Coronary artery (tissue), 2 donors: Measurements from ENCODE around the gene CSHL1.
"Not testable (repeated sequence)": the region's sequence is repeated elsewhere in the genome, so short reads cannot be mapped to it uniquely, and the experiment has no call there.

Source experiments
- DNase-seq: peaks from one replicate; pipeline ENCODE4 v3.0.0-alpha.2; 2017; ENCODE audit warnings: low spot score
- H3K27ac ChIP-seq, 2 donors: fragments of 200-600 bp; sonication (generic); one replicate each; pipeline ENCODE4 v1.5.1; 2016 to 2019
- H3K4me3 ChIP-seq: fragments of 200-600 bp; sonication (generic); 2 replicates; pipeline ENCODE4 v1.5.1; 2016; ENCODE audit warnings: mild to moderate bottlenecking, moderate library complexity
- TF ChIP-seq, protein P1 (sequence below): fragments of 200-600 bp; sonication (generic); IDR thresholded peaks from one replicate; pipeline ENCODE4 v1.5.1; 2019; ENCODE audit warnings: antibody characterized with exemption

Gene CSHL1

DNA sequence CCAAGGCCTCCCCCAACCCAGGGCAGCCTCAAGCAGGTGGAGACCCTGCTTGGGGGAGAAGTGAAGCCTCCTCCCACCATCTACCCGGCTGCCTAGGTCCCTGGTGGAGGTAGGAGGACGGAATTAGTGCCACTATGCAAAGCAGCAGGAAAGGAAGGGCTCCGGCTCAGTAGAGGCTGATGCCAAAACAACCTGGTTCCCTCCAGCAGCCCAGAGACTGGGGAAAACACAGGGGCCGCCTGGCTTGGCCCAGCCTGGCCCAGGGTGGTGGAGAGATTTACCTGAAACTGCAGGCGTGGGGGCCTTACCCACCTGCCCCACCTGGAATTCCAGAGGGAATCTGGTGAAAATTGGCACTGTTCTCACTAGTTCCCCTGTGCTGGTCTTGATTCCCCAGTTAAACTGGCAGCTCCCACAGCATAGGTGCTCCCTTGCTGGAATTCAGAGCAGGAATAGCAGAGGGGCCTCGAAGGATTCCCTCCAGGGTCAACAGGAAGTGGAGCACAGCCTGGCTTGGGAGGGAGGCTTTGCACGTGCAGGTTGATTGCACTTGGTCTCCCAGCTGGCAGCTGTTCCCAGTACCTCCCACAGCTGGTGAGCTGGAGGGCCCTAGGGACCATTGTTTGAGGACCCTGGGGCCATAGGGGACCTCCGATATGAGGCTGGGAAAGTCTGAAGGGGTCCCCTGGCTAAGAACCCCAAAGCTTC lies 16.6 kb upstream of the CSHL1 start:
- no peak for DNase-seq
- Histone ChIP-seq H3K4me3 (no peak overlapping the region), H3K27ac (no peak overlapping the region)
- TF ChIP-seq, protein P1, sequence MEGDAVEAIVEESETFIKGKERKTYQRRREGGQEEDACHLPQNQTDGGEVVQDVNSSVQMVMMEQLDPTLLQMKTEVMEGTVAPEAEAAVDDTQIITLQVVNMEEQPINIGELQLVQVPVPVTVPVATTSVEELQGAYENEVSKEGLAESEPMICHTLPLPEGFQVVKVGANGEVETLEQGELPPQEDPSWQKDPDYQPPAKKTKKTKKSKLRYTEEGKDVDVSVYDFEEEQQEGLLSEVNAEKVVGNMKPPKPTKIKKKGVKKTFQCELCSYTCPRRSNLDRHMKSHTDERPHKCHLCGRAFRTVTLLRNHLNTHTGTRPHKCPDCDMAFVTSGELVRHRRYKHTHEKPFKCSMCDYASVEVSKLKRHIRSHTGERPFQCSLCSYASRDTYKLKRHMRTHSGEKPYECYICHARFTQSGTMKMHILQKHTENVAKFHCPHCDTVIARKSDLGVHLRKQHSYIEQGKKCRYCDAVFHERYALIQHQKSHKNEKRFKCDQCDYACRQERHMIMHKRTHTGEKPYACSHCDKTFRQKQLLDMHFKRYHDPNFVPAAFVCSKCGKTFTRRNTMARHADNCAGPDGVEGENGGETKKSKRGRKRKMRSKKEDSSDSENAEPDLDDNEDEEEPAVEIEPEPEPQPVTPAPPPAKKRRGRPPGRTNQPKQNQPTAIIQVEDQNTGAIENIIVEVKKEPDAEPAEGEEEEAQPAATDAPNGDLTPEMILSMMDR = no peak

DNA sequence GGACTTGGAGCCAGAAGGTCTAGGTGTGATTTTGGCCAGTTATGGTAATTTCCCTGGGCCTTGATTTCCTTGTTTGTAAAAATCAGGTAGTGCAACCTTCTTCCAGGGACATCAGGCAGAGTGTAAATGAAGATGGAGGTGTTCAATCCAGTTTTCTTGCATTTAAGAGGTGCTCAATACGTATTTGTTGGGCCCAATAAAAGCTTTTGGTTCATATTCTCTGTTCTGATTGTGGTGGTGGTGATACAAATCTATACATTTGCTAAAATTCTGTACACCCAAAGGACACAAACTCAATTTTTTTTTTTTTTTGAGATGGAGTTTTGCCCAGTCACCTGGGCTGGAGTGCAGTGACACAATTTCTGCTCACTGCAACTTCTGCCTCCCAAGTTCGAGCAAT lies 15.1 kb upstream of the CSHL1 start:
- Histone ChIP-seq H3K4me3 (no peak overlapping the region), H3K27ac (no peak overlapping the region)
- no peak for DNase-seq
- TF ChIP-seq, protein P1 = no peak

DNA sequence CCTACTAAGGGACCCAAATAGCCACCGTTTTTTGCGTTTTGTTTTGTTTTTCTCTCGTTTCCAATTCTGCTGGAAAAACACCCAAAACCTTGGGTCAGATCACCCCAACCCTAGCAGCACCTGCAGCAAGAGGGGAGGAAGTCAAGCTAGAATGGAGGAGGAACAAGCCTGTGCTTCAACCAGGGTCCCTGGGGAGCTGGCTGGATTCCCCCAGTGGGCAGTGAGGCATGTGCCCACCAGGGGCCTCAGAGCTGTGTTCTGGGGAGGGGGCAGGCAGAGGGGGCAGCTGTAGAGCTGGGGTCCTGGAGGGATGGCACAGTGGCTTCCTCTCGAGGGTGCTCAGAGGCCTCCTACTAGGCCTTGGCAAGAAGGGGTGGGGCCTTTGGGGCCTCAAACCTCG lies 14.6 kb upstream of the CSHL1 start:
- no peak for DNase-seq
- TF ChIP-seq, protein P1 = no peak
- Histone ChIP-seq H3K27ac (no peak overlapping the region), H3K4me3 (no peak overlapping the region)

DNA sequence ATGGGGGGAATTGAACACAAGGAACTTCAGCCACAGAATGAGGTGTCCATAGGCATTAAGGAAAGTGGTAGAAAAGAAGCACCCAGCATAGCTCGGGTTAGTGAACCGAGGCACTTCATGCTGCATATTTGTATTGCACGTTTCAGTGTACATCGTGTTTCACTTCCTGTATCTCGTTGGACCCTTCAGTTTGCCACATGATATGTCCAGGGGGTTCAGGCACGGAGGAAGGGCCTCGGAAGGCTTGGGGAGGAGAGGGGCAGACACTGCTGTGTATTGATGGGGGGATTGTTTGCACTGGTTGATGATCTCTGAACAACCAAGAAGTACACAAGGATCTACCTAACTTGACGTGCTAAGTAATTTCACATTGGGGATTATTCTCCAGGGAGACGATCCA lies 11.3 kb upstream of the CSHL1 start:
- H3K27ac ChIP-seq, DNase-seq, H3K4me3 ChIP-seq: not testable (repeated sequence)

DNA sequence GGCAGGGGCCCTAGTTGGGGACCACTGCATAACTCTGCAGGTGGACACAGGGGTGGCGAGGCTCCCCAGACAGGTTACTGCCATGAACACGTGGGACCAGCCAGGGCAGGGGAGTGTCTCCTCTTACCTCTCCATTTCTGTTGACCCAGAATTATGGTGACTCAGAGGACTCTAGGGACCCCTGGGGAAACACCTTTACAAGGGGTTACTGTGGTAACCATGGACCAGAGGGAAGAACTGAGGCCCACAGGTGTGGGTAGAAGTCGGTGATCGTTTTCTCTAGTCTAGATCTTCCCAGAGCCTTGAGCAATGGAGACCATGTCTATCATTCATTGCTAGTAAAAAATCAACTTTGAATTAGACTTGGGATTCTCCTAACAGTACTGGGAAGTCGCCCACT lies 9.7 kb upstream of the CSHL1 start:
- DNase-seq, H3K27ac ChIP-seq, H3K4me3 ChIP-seq: not testable (repeated sequence)

DNA sequence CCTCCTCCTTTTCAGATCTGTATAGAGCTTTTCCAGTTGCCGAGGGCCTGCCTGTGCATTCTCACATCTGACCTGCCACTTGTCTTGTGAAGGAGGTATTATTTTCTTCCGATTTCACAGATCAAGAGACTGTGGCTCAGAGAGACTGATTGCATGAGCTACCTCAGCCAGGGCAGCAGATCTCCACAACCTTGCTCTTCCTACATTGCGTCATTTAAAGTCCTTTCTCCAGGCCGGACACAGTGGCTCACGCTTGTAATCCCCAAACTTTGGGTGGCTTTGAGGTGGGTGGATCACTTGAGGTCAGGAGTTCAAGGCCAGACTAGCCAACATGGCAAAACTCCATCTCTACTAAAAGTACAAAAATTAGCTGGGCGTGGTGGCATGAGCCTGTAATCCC lies 9.0 kb upstream of the CSHL1 start:
- H3K4me3 ChIP-seq, DNase-seq, H3K27ac ChIP-seq: not testable (repeated sequence)

DNA sequence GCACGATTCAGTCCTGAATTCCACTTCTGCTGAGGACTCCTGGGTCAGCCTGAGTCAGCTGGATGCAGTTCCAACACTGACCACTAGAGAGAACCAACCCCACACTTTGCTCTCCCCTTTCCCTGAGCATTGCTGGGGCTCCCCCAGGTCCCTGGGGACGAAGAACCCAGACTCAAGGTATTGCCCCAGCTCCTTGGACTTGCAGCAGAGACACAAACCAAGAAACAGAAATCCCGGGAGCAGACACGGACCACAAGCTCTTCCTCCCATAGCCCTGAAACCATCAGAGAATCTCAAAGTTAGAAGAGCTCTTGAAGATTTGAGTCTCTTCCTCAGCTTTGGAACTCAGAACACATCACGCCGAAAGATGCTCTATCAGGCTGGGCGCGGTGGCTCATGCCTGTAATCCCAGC lies 8.3 kb upstream of the CSHL1 start:
- TF ChIP-seq, protein P1 = peak; percentile 91
- DNase-seq = no peak
- Histone ChIP-seq H3K4me3 (no peak overlapping the region), H3K27ac (no peak overlapping the region)

DNA sequence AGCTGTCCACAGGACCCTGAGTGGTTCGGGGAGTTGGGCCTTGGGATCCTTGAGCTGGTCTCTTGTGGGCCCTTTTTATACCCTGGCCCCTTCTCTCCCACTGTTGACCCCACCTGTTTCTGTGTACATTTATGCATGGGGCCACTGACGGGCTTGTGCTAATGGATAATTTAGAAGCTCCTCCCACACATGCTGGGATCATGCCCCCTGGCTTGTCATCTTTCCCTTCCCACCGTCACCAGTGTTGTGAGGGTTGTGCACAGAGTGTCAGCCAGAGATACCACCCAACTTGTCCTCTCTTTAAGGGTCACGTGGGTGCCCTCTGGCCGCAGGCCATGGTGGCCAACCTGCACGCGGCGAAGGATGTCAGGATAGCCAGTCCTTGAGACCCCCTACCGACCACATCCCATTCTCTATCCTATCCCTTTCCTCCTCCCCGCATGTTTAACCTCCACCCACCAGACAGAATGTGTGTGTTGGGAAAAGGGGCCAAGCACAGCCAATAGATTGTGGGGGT lies 7.8 kb upstream of the CSHL1 start, which contains the start of gene GH1:
GH1 (minus strand) TSS at position 51 of the 517 bp plus-strand sequence. CDS start 63 bp downstream, outside the sequence.
- not testable (repeated sequence) for H3K4me3 ChIP-seq, H3K27ac ChIP-seq, DNase-seq

DNA sequence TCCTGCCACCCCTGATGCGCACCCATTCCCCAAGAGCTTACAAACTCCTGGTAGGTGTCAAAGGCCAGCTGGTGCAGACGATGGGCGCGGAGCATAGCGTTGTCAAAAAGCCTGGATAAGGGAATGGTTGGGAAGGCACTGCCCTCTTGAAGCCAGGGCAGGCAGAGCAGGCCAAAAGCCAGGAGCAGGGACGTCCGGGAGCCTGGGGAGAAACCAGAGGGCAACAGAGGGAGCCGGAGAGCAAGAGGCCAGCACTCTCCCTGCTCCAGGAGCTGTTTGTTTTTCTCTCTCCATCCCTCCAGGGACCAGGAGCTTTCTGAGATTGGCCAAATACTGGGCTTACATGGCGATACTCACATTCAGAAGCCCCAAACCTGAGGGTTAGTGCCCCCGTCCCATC lies 7.2 kb upstream of the CSHL1 start:
- Histone ChIP-seq H3K27ac (no peak overlapping the region), H3K4me3 (no peak overlapping the region)
- TF ChIP-seq, protein P1 = no peak
- no peak for DNase-seq
